Measurements from ENCODE around the gene TWNK.

DNA sequence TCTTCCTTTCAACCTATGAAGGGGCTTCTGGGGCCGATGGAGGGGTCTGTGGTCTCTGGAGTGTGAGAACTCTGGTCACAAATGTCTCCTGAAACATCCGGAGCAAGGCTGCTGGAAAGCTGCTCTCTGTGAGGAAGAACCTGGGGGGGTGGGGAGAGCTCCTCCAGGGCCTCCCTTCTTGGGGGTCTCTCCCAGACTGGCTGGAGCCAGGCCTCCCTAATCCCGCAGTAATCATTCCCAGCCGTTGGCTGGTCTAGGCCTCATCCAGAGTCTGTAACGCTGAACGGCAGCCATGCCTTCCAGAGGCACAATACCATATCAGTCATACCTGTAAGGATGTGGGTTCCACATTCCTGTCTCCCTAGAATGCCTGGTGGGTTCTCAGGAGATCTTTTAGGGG is 7.8 kb downstream of the TWNK start:
- TF ChIP-seq, protein P1, sequence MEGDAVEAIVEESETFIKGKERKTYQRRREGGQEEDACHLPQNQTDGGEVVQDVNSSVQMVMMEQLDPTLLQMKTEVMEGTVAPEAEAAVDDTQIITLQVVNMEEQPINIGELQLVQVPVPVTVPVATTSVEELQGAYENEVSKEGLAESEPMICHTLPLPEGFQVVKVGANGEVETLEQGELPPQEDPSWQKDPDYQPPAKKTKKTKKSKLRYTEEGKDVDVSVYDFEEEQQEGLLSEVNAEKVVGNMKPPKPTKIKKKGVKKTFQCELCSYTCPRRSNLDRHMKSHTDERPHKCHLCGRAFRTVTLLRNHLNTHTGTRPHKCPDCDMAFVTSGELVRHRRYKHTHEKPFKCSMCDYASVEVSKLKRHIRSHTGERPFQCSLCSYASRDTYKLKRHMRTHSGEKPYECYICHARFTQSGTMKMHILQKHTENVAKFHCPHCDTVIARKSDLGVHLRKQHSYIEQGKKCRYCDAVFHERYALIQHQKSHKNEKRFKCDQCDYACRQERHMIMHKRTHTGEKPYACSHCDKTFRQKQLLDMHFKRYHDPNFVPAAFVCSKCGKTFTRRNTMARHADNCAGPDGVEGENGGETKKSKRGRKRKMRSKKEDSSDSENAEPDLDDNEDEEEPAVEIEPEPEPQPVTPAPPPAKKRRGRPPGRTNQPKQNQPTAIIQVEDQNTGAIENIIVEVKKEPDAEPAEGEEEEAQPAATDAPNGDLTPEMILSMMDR (IDR thresholded peaks at IDR 0.05), result no peak
- no peak for TF ChIP-seq POLR2A (IDR thresholded peaks at IDR 0.05)
